ENCODE measurements around the gene SLC44A3.
"Not testable (repeated sequence)": the region's sequence is repeated elsewhere in the genome, so short reads cannot be mapped to it uniquely, and the experiment has no call there.

Gene SLC44A3

GRCh38 chr1:94929351-94930217 lies 109.4 kb downstream of the SLC44A3 start:
- no peaks in the 10 kb centered on the region for H3K27me3 ChIP-seq (ENCODE audit: control insufficient read depth, insufficient read depth, low read length)
- H3K9ac ChIP-seq (ENCODE audit: low read length), result no peak overlapping the region
- H3K4me3 ChIP-seq (ENCODE audit: low read length), result peak overlapping the region; percentile 63
- H3K4me1 ChIP-seq (ENCODE audit: control insufficient read depth, low read depth, low read length), result peaks cover 23% of the 10 kb centered on the region
- H3K9me3 ChIP-seq (ENCODE audit: control insufficient read depth, low read depth, low read length), result no peaks in the 10 kb centered on the region
- H3K27ac ChIP-seq (ENCODE audit: low read length), result no peak overlapping the region
- peaks cover 4% of the 10 kb centered on the region for H3K36me3 ChIP-seq (ENCODE audit: control insufficient read depth, low read depth, low read length)

GRCh38 chr1:94931254-94931841 lies 111.2 kb downstream of the SLC44A3 start:
- Histone ChIP-seq H3K9me3 (ENCODE audit: control insufficient read depth, low read depth, low read length) (no peaks in the 10 kb centered on the region), H3K36me3 (ENCODE audit: control insufficient read depth, low read depth, low read length) (peaks cover 4% of the 10 kb centered on the region), H3K4me1 (ENCODE audit: control insufficient read depth, low read depth, low read length) (peaks cover 35% of the 10 kb centered on the region), H3K27me3 (ENCODE audit: control insufficient read depth, insufficient read depth, low read length) (no peaks in the 10 kb centered on the region), H3K27ac (ENCODE audit: low read length) (no peak overlapping the region), H3K9ac (ENCODE audit: low read length) (no peak overlapping the region), H3K4me3 (ENCODE audit: low read length) (no peak overlapping the region)

- no peak overlapping the region for H3K27ac ChIP-seq (ENCODE audit: low read length)
- H3K36me3 ChIP-seq (ENCODE audit: control insufficient read depth, low read depth, low read length), result peaks cover 4% of the 10 kb centered on the region
- H3K9ac ChIP-seq (ENCODE audit: low read length), result no peak overlapping the region
- H3K4me3 ChIP-seq (ENCODE audit: low read length), result no peak overlapping the region
- no peaks in the 10 kb centered on the region for H3K27me3 ChIP-seq (ENCODE audit: control insufficient read depth, insufficient read depth, low read length)
- H3K9me3 ChIP-seq (ENCODE audit: control insufficient read depth, low read depth, low read length), result no peaks in the 10 kb centered on the region
- H3K4me1 ChIP-seq (ENCODE audit: control insufficient read depth, low read depth, low read length), result peaks cover 33% of the 10 kb centered on the region
These were observed 114.4 kb downstream of the SLC44A3 start for GRCh38 chr1:94934551-94934950.

DNA sequence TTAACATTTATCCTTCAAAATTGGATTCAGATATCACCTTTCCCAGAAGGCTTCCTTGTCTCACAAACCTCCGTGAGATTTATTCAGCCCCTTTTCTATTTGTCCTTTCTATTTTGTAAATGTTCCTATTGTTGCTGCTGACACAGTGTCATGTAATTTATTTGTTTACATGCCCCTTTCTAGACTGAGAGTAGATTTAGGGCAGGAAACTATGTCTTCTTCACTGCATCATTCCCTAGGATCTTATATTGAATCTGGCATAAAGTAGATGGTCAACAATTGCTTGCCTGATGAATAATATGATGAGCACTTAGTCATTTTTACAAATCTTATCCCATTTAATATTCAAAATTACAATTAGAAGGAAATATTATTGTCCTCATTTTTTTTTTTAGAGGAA lies 114.9 kb downstream of the SLC44A3 start:
- Histone ChIP-seq H3K9ac (ENCODE audit: low read length) (no peak overlapping the region), H3K27me3 (ENCODE audit: control insufficient read depth, insufficient read depth, low read length) (no peaks in the 10 kb centered on the region), H3K36me3 (ENCODE audit: control insufficient read depth, low read depth, low read length) (peaks cover 4% of the 10 kb centered on the region), H3K4me3 (ENCODE audit: low read length) (no peak overlapping the region), H3K27ac (ENCODE audit: low read length) (no peak overlapping the region), H3K9me3 (ENCODE audit: control insufficient read depth, low read depth, low read length) (no peaks in the 10 kb centered on the region), H3K4me1 (ENCODE audit: control insufficient read depth, low read depth, low read length) (peaks cover 28% of the 10 kb centered on the region)

DNA sequence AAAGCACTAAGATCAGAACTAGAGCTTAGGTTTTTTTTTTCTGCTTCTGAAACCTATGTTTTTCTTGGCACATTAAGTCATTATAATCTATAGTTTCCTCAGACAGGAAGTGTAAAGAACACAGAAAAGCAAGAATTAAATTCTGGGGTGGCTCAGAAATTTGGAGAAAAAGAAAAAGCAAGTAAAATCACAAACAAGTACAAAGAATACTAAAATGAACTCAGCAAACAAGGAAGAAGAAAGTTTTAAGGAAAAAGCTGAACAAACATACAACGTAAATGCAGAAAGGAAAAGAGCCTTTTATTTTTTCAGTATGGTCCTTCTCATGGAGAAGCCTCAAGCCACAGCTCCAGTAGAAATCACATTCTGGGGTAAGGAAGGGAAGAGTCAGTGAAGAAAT lies 115.3 kb downstream of the SLC44A3 start:
- Histone ChIP-seq H3K4me1 (ENCODE audit: control insufficient read depth, low read depth, low read length) (peaks cover 25% of the 10 kb centered on the region), H3K27me3 (ENCODE audit: control insufficient read depth, insufficient read depth, low read length) (no peaks in the 10 kb centered on the region), H3K4me3 (ENCODE audit: low read length) (no peak overlapping the region), H3K27ac (ENCODE audit: low read length) (no peak overlapping the region), H3K9me3 (ENCODE audit: control insufficient read depth, low read depth, low read length) (no peaks in the 10 kb centered on the region), H3K36me3 (ENCODE audit: control insufficient read depth, low read depth, low read length) (peaks cover 4% of the 10 kb centered on the region), H3K9ac (ENCODE audit: low read length) (no peak overlapping the region)

GRCh38 chr1:94936861-94937620 lies 116.9 kb downstream of the SLC44A3 start:
- Histone ChIP-seq H3K36me3 (ENCODE audit: control insufficient read depth, low read depth, low read length) (peaks cover 4% of the 10 kb centered on the region), H3K27ac (ENCODE audit: low read length) (no peak overlapping the region), H3K27me3 (ENCODE audit: control insufficient read depth, insufficient read depth, low read length) (no peaks in the 10 kb centered on the region), H3K9ac (ENCODE audit: low read length) (no peak overlapping the region), H3K4me1 (ENCODE audit: control insufficient read depth, low read depth, low read length) (peaks cover 25% of the 10 kb centered on the region), H3K9me3 (ENCODE audit: control insufficient read depth, low read depth, low read length) (no peaks in the 10 kb centered on the region), H3K4me3 (ENCODE audit: low read length) (peak overlapping the region; percentile 21)

GRCh38 chr1:94937820-94938219 lies 117.7 kb downstream of the SLC44A3 start:
- Histone ChIP-seq H3K4me3 (ENCODE audit: low read length) (no peak overlapping the region), H3K27me3 (ENCODE audit: control insufficient read depth, insufficient read depth, low read length) (no peaks in the 10 kb centered on the region), H3K9me3 (ENCODE audit: control insufficient read depth, low read depth, low read length) (no peaks in the 10 kb centered on the region), H3K27ac (ENCODE audit: low read length) (no peak overlapping the region), H3K36me3 (ENCODE audit: control insufficient read depth, low read depth, low read length) (peaks cover 4% of the 10 kb centered on the region), H3K4me1 (ENCODE audit: control insufficient read depth, low read depth, low read length) (peaks cover 25% of the 10 kb centered on the region), H3K9ac (ENCODE audit: low read length) (no peak overlapping the region)

GRCh38 chr1:94940738-94941137 lies 120.6 kb downstream of the SLC44A3 start:
- Histone ChIP-seq H3K9me3 (ENCODE audit: control insufficient read depth, low read depth, low read length) (no peaks in the 10 kb centered on the region), H3K36me3 (ENCODE audit: control insufficient read depth, low read depth, low read length) (no peaks in the 10 kb centered on the region), H3K27ac (ENCODE audit: low read length) (no peak overlapping the region), H3K9ac (ENCODE audit: low read length) (no peak overlapping the region), H3K4me1 (ENCODE audit: control insufficient read depth, low read depth, low read length) (peaks cover 18% of the 10 kb centered on the region), H3K27me3 (ENCODE audit: control insufficient read depth, insufficient read depth, low read length) (no peaks in the 10 kb centered on the region), H3K4me3 (ENCODE audit: low read length) (no peak overlapping the region)

DNA sequence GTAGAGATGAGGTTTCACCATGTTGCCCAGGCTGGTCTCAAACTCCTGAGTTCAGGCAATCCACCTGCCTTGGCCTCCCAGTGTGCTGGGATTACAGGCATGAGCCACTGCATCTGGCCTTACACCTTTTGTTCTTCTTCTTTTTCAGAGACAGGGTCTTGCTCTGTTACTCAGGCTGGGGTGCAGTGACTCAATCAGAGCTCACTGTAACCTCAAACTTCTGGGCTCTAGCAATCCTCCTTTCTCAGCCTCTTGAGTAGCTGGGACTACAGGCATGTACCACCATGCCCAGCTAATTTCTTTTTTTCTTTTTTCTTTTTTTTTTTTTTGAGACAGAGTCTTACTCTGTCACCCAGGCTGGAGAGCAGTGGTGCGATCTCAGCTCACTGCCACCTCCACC lies 121.3 kb downstream of the SLC44A3 start:
- peaks cover 11% of the 10 kb centered on the region for H3K4me1 ChIP-seq (ENCODE audit: control insufficient read depth, low read depth, low read length)
- H3K27me3 ChIP-seq (ENCODE audit: control insufficient read depth, insufficient read depth, low read length); H3K36me3 ChIP-seq (ENCODE audit: control insufficient read depth, low read depth, low read length); H3K9me3 ChIP-seq (ENCODE audit: control insufficient read depth, low read depth, low read length); H3K9ac ChIP-seq (ENCODE audit: low read length); H3K27ac ChIP-seq (ENCODE audit: low read length); H3K4me3 ChIP-seq (ENCODE audit: low read length): not testable (repeated sequence)

DNA sequence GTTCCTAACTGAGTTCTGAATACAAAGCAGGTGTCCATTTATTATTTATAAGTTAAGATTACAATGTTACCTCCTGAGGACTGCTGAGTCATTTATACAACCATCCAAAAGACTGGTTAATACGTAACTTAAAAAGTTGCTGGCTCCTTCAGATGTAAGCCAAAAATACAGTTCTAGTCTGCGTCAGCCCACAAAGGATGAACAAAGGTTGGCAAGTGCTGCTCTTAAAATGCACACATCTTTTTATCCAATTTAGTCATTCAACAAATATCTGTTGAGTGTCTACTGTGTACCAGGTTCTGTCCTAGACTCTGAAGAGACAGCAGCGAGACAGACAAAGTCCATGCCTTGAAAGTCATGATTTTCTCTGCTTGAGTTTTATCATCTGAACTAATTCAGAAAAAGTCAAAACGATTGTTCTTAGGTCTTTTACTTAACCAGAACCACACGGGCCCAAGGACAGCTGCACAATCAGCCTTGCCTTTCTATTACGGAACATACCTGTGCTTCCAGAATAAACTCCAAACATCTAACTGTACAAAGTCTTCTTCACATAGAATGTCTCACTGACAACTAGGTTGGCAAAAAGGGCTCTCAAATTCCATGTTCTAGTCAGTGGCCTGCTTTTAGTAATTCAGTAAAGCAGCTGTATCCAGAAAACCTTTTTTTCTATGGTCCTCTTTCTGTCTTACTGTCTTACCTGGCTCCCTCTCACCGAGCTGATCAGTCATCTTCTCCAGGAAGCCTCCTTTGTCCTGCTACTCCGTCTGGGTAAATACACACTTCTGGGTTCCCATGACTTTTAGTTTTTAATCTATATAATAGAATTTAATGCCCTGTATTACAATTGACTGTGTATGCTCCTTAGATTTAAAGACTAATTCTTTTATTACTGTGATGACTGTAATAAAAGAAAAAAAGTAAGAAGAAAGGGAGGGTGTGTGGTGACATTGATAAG lies 122.3 kb downstream of the SLC44A3 start:
- H3K9me3 ChIP-seq (ENCODE audit: control insufficient read depth, low read depth, low read length), result no peaks in the 10 kb centered on the region
- H3K4me3 ChIP-seq (ENCODE audit: low read length), result no peak overlapping the region
- no peaks in the 10 kb centered on the region for H3K36me3 ChIP-seq (ENCODE audit: control insufficient read depth, low read depth, low read length)
- peaks cover 8% of the 10 kb centered on the region for H3K4me1 ChIP-seq (ENCODE audit: control insufficient read depth, low read depth, low read length)
- no peaks in the 10 kb centered on the region for H3K27me3 ChIP-seq (ENCODE audit: control insufficient read depth, insufficient read depth, low read length)
- H3K9ac ChIP-seq (ENCODE audit: low read length), result no peak overlapping the region
- no peak overlapping the region for H3K27ac ChIP-seq (ENCODE audit: low read length)

Data from iPS-18a (cell line).